Osteoblast (primary cell): ENCODE data around the gene PHKB. TPM values are rescaled to one million over a fixed set of nuclear protein-coding genes. Genes with fewer than 3 reads are reported as not detected.

Source experiments
- DNase-seq: peaks from one replicate; pipeline ENCODE4 v3.0.0; 2011; ENCODE audit warnings: low spot score, mixed read lengths; ENCODE audit not compliant: insufficient read length; ENCODE audit errors: missing footprints
- H2AFZ ChIP-seq: 2 replicates; pipeline ENCODE4 v1.6.0; 2011; ENCODE audit warnings: mild to moderate bottlenecking, low read length
- H3K27ac ChIP-seq: 2 replicates; pipeline ENCODE4 v1.5.1; 2011; ENCODE audit warnings: mild to moderate bottlenecking, low read depth, low read length, moderate library complexity
- H3K27me3 ChIP-seq: 2 replicates; pipeline ENCODE4 v1.6.0; 2012; ENCODE audit warnings: mild to moderate bottlenecking, control low read depth, inconsistent platforms, low read length, moderate library complexity; ENCODE audit not compliant: insufficient read depth
- H3K36me3 ChIP-seq: 2 replicates; pipeline ENCODE4 v1.5.1; 2011; ENCODE audit warnings: mild to moderate bottlenecking, low read length, control low read depth, moderate library complexity; ENCODE audit not compliant: insufficient read depth
- H3K4me1 ChIP-seq: 2 replicates; pipeline ENCODE4 v1.5.1; 2011; ENCODE audit warnings: mild to moderate bottlenecking, low read length, control low read depth, moderate library complexity; ENCODE audit not compliant: insufficient read depth
- H3K4me2 ChIP-seq: 2 replicates; pipeline ENCODE4 v1.6.0; 2011; ENCODE audit warnings: mild to moderate bottlenecking, low read length; ENCODE audit not compliant: insufficient read depth
- H3K4me3 ChIP-seq: fragments of 200-600 bp; sonication (generic); 3 replicates; pipeline ENCODE4 v1.5.1; 2012; ENCODE audit warnings: mild to moderate bottlenecking, low read length, inconsistent platforms; ENCODE audit not compliant: insufficient read depth
- H3K79me2 ChIP-seq: 2 replicates; pipeline ENCODE4 v1.6.0; 2012; ENCODE audit warnings: mild to moderate bottlenecking, low read length, control low read depth, inconsistent platforms; ENCODE audit not compliant: insufficient read depth
- H3K9me3 ChIP-seq: 2 replicates; pipeline ENCODE4 v1.5.1; 2011; ENCODE audit warnings: low read depth, low read length, control low read depth
- H4K20me1 ChIP-seq: 2 replicates; pipeline ENCODE4 v1.6.0; 2012; ENCODE audit warnings: mild to moderate bottlenecking, low read length, control low read depth; ENCODE audit not compliant: insufficient read depth
- total RNA-seq: library from RNA; depleted of rRNA; stranded (reverse); fragments of >200 nt; gene quantifications from 2 replicates; pipeline ENCODE4 v1.2.3, GENCODE V29; 2012
- TF ChIP-seq, protein P1 (sequence below): IDR thresholded peaks from 2 replicates; pipeline ENCODE4 v1.5.1; 2011; ENCODE audit warnings: mild to moderate bottlenecking, low read depth, low read length, moderate library complexity; ENCODE audit errors: extremely low read depth

The PHKB gene
- total RNA-seq, 1 donor: 76.4 TPM

DNA sequence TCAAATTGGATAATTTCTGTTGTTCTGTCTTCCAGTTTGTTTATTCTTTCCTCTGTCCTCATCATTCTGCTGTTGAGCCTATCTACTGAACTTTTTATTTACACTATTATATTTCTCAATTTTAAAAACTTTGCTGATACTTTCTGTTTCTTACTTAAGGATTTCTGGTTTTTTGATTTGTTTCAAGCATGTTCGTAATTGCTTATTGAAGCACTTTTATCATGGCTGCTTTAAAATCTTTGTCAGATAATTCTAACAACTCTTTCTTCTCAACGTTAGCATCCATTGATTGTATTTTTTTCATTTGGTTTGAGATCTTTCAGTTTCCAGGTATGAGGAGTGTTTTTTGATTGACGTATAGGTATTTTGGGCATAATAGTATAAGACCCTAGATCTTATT is 116.9 kb downstream of the PHKB start:
- TF ChIP-seq, protein P1, sequence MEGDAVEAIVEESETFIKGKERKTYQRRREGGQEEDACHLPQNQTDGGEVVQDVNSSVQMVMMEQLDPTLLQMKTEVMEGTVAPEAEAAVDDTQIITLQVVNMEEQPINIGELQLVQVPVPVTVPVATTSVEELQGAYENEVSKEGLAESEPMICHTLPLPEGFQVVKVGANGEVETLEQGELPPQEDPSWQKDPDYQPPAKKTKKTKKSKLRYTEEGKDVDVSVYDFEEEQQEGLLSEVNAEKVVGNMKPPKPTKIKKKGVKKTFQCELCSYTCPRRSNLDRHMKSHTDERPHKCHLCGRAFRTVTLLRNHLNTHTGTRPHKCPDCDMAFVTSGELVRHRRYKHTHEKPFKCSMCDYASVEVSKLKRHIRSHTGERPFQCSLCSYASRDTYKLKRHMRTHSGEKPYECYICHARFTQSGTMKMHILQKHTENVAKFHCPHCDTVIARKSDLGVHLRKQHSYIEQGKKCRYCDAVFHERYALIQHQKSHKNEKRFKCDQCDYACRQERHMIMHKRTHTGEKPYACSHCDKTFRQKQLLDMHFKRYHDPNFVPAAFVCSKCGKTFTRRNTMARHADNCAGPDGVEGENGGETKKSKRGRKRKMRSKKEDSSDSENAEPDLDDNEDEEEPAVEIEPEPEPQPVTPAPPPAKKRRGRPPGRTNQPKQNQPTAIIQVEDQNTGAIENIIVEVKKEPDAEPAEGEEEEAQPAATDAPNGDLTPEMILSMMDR: no peak
- no peak for DNase-seq
- H3K36me3 ChIP-seq: no peaks in the 10 kb centered on the region
- no peaks in the 10 kb centered on the region for H3K9me3 ChIP-seq
- no peak overlapping the region for H3K27ac ChIP-seq
- H3K27me3 ChIP-seq: no peaks in the 10 kb centered on the region
- H2AFZ ChIP-seq: no peak overlapping the region
- H3K79me2 ChIP-seq: no peaks in the 10 kb centered on the region
- H3K4me2 ChIP-seq: no peak overlapping the region
- no peak overlapping the region for H3K4me3 ChIP-seq
- peaks cover 6% of the 10 kb centered on the region for H4K20me1 ChIP-seq
- peaks cover 22% of the 10 kb centered on the region for H3K4me1 ChIP-seq

- H3K27me3 ChIP-seq: no peaks in the 10 kb centered on the region
- TF ChIP-seq, protein P1: no peak
- H3K9me3 ChIP-seq: no peaks in the 10 kb centered on the region
- H3K27ac ChIP-seq: no peak overlapping the region
- peaks cover 19% of the 10 kb centered on the region for H3K4me1 ChIP-seq
- no peaks in the 10 kb centered on the region for H3K36me3 ChIP-seq
- no peak overlapping the region for H3K4me3 ChIP-seq
- DNase-seq: peak; percentile 52
- H3K79me2 ChIP-seq: no peaks in the 10 kb centered on the region
- H2AFZ ChIP-seq: no peak overlapping the region
- H3K4me2 ChIP-seq: no peak overlapping the region
- H4K20me1 ChIP-seq: peaks cover 3% of the 10 kb centered on the region
Measured at GRCh38 chr16:47578573-47578972, 117.4 kb downstream of the PHKB start.

- Histone ChIP-seq H3K36me3 (no peaks in the 10 kb centered on the region), H3K9me3 (no peaks in the 10 kb centered on the region), H4K20me1 (no peaks in the 10 kb centered on the region), H3K4me1 (peaks cover 5% of the 10 kb centered on the region), H3K4me3 (no peak overlapping the region), H3K4me2 (no peak overlapping the region), H3K79me2 (no peaks in the 10 kb centered on the region), H3K27me3 (no peaks in the 10 kb centered on the region), H2AFZ (no peak overlapping the region), H3K27ac (no peak overlapping the region)
- TF ChIP-seq, protein P1: no peak
- no peak for DNase-seq
Measured at GRCh38 chr16:47581114-47581513, 120.0 kb downstream of the PHKB start.

DNA sequence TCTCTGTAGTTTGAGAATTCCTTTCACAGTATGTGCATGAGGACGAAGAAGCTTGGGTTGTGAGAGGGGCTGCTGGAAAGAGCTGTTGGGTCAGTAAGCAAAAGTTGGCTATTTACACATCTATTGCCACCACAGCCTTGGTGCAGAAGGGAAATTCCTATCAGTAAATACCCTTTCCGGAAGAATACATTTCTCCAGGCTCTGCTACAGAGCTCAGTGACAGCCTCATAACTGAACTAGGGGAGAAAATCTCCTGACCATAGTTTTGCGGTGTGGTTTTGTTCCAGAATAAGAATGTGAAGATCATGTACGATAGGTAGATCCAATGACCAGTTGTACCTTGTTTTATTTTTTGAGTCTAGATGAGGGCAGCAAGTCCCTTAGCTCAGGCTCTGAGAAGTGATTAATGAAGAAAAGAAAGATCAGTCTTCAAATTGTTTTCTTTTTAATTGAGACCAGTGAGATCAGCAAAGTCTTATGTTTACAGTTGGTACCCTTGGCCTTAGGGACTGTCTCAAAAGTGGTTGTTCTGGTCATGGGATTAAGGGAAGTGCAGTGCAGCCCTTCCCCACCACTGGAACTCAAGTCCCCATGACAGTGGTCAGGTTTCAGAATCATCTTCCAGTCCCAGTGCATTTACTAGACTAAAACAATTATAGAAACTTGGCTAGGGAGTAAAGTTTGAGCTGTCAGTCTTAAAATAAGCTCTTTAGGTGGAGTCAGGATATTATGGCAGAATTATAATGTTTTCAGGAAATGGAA is 123.5 kb downstream of the PHKB start:
- Histone ChIP-seq H4K20me1 (no peaks in the 10 kb centered on the region), H3K27me3 (no peaks in the 10 kb centered on the region), H3K36me3 (no peaks in the 10 kb centered on the region), H2AFZ (no peak overlapping the region), H3K4me2 (no peak overlapping the region), H3K4me1 (no peaks in the 10 kb centered on the region), H3K27ac (no peak overlapping the region), H3K4me3 (no peak overlapping the region), H3K79me2 (no peaks in the 10 kb centered on the region), H3K9me3 (no peaks in the 10 kb centered on the region)
- DNase-seq: no peak
- TF ChIP-seq, protein P1: no peak
